ENCODE measurements around the gene LRBA. TPM values are rescaled to one million over a fixed set of nuclear protein-coding genes. Genes with fewer than 3 reads are reported as not detected.

Gene LRBA
- polyA plus RNA-seq, 1 of the 3 experiments (the other 2 are of a cell fraction), result 11.4 TPM

GRCh38 chr4:150695162-150695561, 319.9 kb downstream of the LRBA start:
- H3F3A ChIP-seq (replicated peaks; ENCODE audit: insufficient read depth), result no peaks in the 10 kb centered on the region
- H3K4me3 ChIP-seq (ENCODE audit: low read depth in 2 of 2, low read length in 1 of 2), result no peak overlapping the region
- H3K4me2 ChIP-seq, result no peak overlapping the region
- WGBS (ENCODE audit: low lambda C conversion rate), result 72% methylated on average over 2 of the region's 2 CpGs
- H3K9ac ChIP-seq, result no peak overlapping the region
- no peak overlapping the region for H2AFZ ChIP-seq (ENCODE audit: low read depth)
- H3K27me3 ChIP-seq (ENCODE audit: insufficient read depth), result no peaks in the 10 kb centered on the region
- H3K79me2 ChIP-seq (ENCODE audit: insufficient read depth), result no peaks in the 10 kb centered on the region
- H4K20me1 ChIP-seq (ENCODE audit: insufficient read depth), result no peaks in the 10 kb centered on the region
- H3K36me3 ChIP-seq (replicated peaks in 1 of 2; ENCODE audit: control insufficient read depth in 1 of 2, insufficient read depth in 2 of 2, low read length in 1 of 2), result no peaks in the 10 kb centered on the region
- no peak overlapping the region for H3K27ac ChIP-seq (ENCODE audit: low read depth in 2 of 2, low read length in 1 of 2)
- ChIA-PET CTCF (no interaction called here), POLR2A (no interaction called here)
- no peaks in the 10 kb centered on the region for H3K9me3 ChIP-seq
- TF ChIP-seq RAD21 (IDR thresholded peaks at IDR 0.05; ENCODE audit: low read length), result no peak
- no peak for TF ChIP-seq GABPA (IDR thresholded peaks at IDR 0.05; ENCODE audit: low read depth)
- no peak for TF ChIP-seq USF2 (IDR thresholded peaks at IDR 0.05; ENCODE audit: borderline replicate concordance, low read depth, low read length)
- no peak for TF ChIP-seq ZBTB33 (IDR thresholded peaks at IDR 0.05; ENCODE audit: borderline replicate concordance, low read depth)
- no peak for TF ChIP-seq FOXM1 (IDR thresholded peaks at IDR 0.05; ENCODE audit: low read depth)
- TF ChIP-seq EP300 (IDR thresholded peaks at IDR 0.05; ENCODE audit: borderline replicate concordance in 1 of 2, low read depth in 1 of 2, low read length in 1 of 2), result no peak
- H3K9me2 ChIP-seq, result no peaks in the 10 kb centered on the region
- DNase-seq, result no peak
- H3K4me1 ChIP-seq (ENCODE audit: control insufficient read depth in 1 of 2, insufficient read depth in 2 of 2, low read depth in 1 of 2, low read length in 1 of 2), result no peaks in the 10 kb centered on the region; a peak in 1 of 4 replicates

GRCh38 chr4:150694438-150694837, 320.6 kb downstream of the LRBA start:
- CTCF ChIA-PET, result no interaction called here
- Histone ChIP-seq H3K4me3 (ENCODE audit: low read depth in 2 of 2, low read length in 1 of 2) (no peak overlapping the region), H3K9me2 (no peaks in the 10 kb centered on the region), H3K4me2 (no peak overlapping the region), H3K79me2 (ENCODE audit: insufficient read depth) (no peaks in the 10 kb centered on the region), H3K9me3 (no peaks in the 10 kb centered on the region), H3F3A (replicated peaks; ENCODE audit: insufficient read depth) (no peaks in the 10 kb centered on the region), H3K9ac (no peak overlapping the region), H3K36me3 (replicated peaks in 1 of 2; ENCODE audit: control insufficient read depth in 1 of 2, insufficient read depth in 2 of 2, low read length in 1 of 2) (no peaks in the 10 kb centered on the region), H3K27ac (ENCODE audit: low read depth in 2 of 2, low read length in 1 of 2) (no peak overlapping the region), H3K4me1 (ENCODE audit: control insufficient read depth in 1 of 2, insufficient read depth in 2 of 2, low read depth in 1 of 2, low read length in 1 of 2) (no peaks in the 10 kb centered on the region; a peak in 1 of 4 replicates), H2AFZ (ENCODE audit: low read depth) (no peak overlapping the region), H3K27me3 (ENCODE audit: insufficient read depth) (no peaks in the 10 kb centered on the region), H4K20me1 (ENCODE audit: insufficient read depth) (no peaks in the 10 kb centered on the region)
- no peak for DNase-seq
- POLR2A ChIA-PET, result no interaction called here
- WGBS (ENCODE audit: low lambda C conversion rate), result 92% methylated on average over 2 of the region's 2 CpGs
- TF ChIP-seq REST (IDR thresholded peaks at IDR 0.05; ENCODE audit: low read depth, low read length), result no peak
- TF ChIP-seq MAX (IDR thresholded peaks at IDR 0.05; ENCODE audit: low read depth), result no peak
- no peak for TF ChIP-seq NRF1 (IDR thresholded peaks at IDR 0.05; ENCODE audit: low read depth, low read length)
- TF ChIP-seq JUND (IDR thresholded peaks at IDR 0.05), result no peak
- TF ChIP-seq YY1 (IDR thresholded peaks at IDR 0.05; ENCODE audit: low read depth), result no peak
- no peak for TF ChIP-seq FOSL2 (IDR thresholded peaks at IDR 0.05; ENCODE audit: borderline replicate concordance, low read depth)
- no peak for TF ChIP-seq CTCF (IDR thresholded peaks at IDR 0.05)
- no peak for TF ChIP-seq USF1 (IDR thresholded peaks at IDR 0.05; ENCODE audit: borderline replicate concordance, low read depth)
- TF ChIP-seq TCF12 (IDR thresholded peaks at IDR 0.05), result no peak
- TF ChIP-seq EZH2phosphoT487 (IDR thresholded peaks at IDR 0.05; ENCODE audit: borderline replicate concordance, low read depth), result no peak
- TF ChIP-seq ELF1 (IDR thresholded peaks at IDR 0.05), result no peak
- TF ChIP-seq MEF2A (IDR thresholded peaks at IDR 0.05; ENCODE audit: borderline replicate concordance, low read depth), result no peak
- no peak for TF ChIP-seq CHD2 (IDR thresholded peaks at IDR 0.05; ENCODE audit: low read length, partially characterized antibody)
- no peak for TF ChIP-seq GABPA (IDR thresholded peaks at IDR 0.05; ENCODE audit: low read depth)
- TF ChIP-seq RFX5 (IDR thresholded peaks at IDR 0.05; ENCODE audit: low read length), result no peak
- TF ChIP-seq SMC3 (IDR thresholded peaks at IDR 0.05; ENCODE audit: low read depth, low read length), result no peak

Data from SK-N-SH (cell line).